A549 (cell line): ENCODE results near the gene KNCN. TPM values are rescaled to one million over a fixed set of nuclear protein-coding genes. Genes with fewer than 3 reads are reported as not detected.

Experiments used
- ATAC-seq, 2 experiments: fragments of 200-7000 bp in 1 of 2; fragments of >200 bp in 1 of 2; cut with Nextera tagmentation in 1 of 2; cut with Tn5 transposase in 1 of 2; 3 replicates each; pipeline versions ENCODE4 v1.8.0 to v1.9.1; 2018 to 2020; ENCODE audit warnings: mild to moderate bottlenecking in 1 of 2, moderate library complexity in 1 of 2
- CTCF ChIA-PET: fragments of 300-600 bp; sonication (Branson Sonifier 250); formaldehyde crosslinking; extraction: SDS; loops from one replicate; lab custom pipeline; 2021; ENCODE audit warnings: antibody characterized with exemption, inconsistent platforms; lab: Yijun Ruan, JAX
- POLR2A ChIA-PET: fragments of 350-600 bp; formaldehyde crosslinking; extraction: SDS; loops from one replicate; lab custom pipeline; 2021; ENCODE audit warnings: antibody characterized with exemption, inconsistent platforms; lab: Yijun Ruan, JAX
- DNase-seq, 2 experiments: peaks; one replicate each; pipeline versions ENCODE4 v3.0.0 to v3.0.0-alpha.2; 2011 to 2016; ENCODE audit warnings: low read depth in 1 of 2, low spot score in 1 of 2
- FAIRE-seq: peaks from 2 replicates; lab custom pipeline; 2011; peaks lifted over from hg19 to GRCh38; lab: Jason Lieb, UNC
- H3K27ac ChIP-seq, 2 experiments: fragments of >200 bp; sonication (Bioruptor Twin); formaldehyde crosslinking; 3 replicates each; pipeline ENCODE4 v1.5.1; 2016 to 2017
- H3K4me1 ChIP-seq: fragments of >200 bp; sonication (Bioruptor Twin); formaldehyde crosslinking; 3 replicates; pipeline ENCODE4 v1.6.1; 2016
- H3K4me2 ChIP-seq: fragments of >200 bp; sonication (Bioruptor Twin); formaldehyde crosslinking; 3 replicates; pipeline ENCODE4 v1.6.1; 2016
- H3K4me3 ChIP-seq: fragments of >200 bp; sonication (Bioruptor Twin); formaldehyde crosslinking; 3 replicates; pipeline ENCODE4 v1.5.1; 2016
- H3K9me3 ChIP-seq: fragments of >200 bp; sonication (Bioruptor Twin); formaldehyde crosslinking; 3 replicates; pipeline ENCODE4 v1.6.1; 2016
- ATOH8 ChIP-seq: fragments of 250-450 bp; sonication (Bioruptor Pico); IDR thresholded peaks from 2 replicates; pipeline ENCODE4 v1.5.0; 2020; ENCODE audit warnings: low read depth, mild to moderate bottlenecking, moderate library complexity
- BCL3 ChIP-seq: fragments of >200 bp; sonication (Bioruptor Twin); formaldehyde crosslinking; IDR thresholded peaks from 3 replicates; pipeline ENCODE4 v1.6.1; 2016
- CHD4 ChIP-seq: fragments of 200-600 bp; sonication (generic); IDR thresholded peaks from 2 replicates; pipeline ENCODE4 v1.6.1; 2016; ENCODE audit warnings: antibody characterized with exemption, mild to moderate bottlenecking, borderline replicate concordance
- E2F6 ChIP-seq: IDR thresholded peaks from 2 replicates; pipeline ENCODE4 v1.6.1; 2012; ENCODE audit warnings: low read depth, borderline replicate concordance
- ELK1 ChIP-seq: fragments of 150-350 bp; IDR thresholded peaks from 2 replicates; pipeline ENCODE4 v1.6.1; 2014; ENCODE audit warnings: low read depth, mild to moderate bottlenecking, low read length
- FOSL2 ChIP-seq, 2 experiments: fragments of 450-650 bp in 1 of 2; fragments of >200 bp in 1 of 2; sonication (Bioruptor Twin) in 1 of 2; formaldehyde crosslinking; IDR thresholded peaks; 2 replicates each; pipeline versions ENCODE4 v1.5.0 to v1.6.1; 2016 to 2020; ENCODE audit warnings: mild to moderate bottlenecking in 1 of 2, moderate library complexity in 1 of 2
- GATA3 ChIP-seq: IDR thresholded peaks from 2 replicates; pipeline ENCODE4 v1.6.1; 2012; ENCODE audit warnings: borderline replicate concordance
- HES2 ChIP-seq: fragments of >200 bp; sonication (Bioruptor Twin); formaldehyde crosslinking; IDR thresholded peaks from 2 replicates; pipeline ENCODE4 v1.6.1; 2016
- HMGXB4 ChIP-seq: fragments of 250-450 bp; sonication (Bioruptor Pico); IDR thresholded peaks from 2 replicates; pipeline ENCODE4 v1.5.0; 2021; ENCODE audit warnings: mild to moderate bottlenecking, moderate library complexity, borderline replicate concordance
- KDM1A ChIP-seq: fragments of 200-600 bp; sonication (generic); IDR thresholded peaks from 2 replicates; pipeline ENCODE4 v1.6.1; 2016; ENCODE audit warnings: low read depth, mild to moderate bottlenecking
- NFE2L2 ChIP-seq: fragments of 150-350 bp; conservative IDR thresholded peaks from 2 replicates; pipeline ENCODE4 v1.6.1; 2014; ENCODE audit warnings: low read length
- NR3C1 ChIP-seq: fragments of >200 bp; sonication (Bioruptor Twin); formaldehyde crosslinking; IDR thresholded peaks from 3 replicates; pipeline ENCODE4 v1.6.1; 2017
- PBX3 ChIP-seq: IDR thresholded peaks from 2 replicates; pipeline ENCODE4 v1.6.1; 2012
- POLR2AphosphoS2 ChIP-seq: conservative IDR thresholded peaks from 2 replicates; pipeline ENCODE4 v1.6.1; 2012; ENCODE audit warnings: low read length, improper control_type of control experiment, inconsistent platforms
- RAD21 ChIP-seq, 2 experiments: fragments of >200 bp in 1 of 2; sonication (Bioruptor Twin) in 1 of 2; formaldehyde crosslinking in 1 of 2; IDR thresholded peaks in 1 of 2; conservative IDR thresholded peaks in 1 of 2; 2 replicates in 1 of 2; 3 replicates in 1 of 2; pipeline ENCODE4 v1.6.1; 2012 to 2018; ENCODE audit warnings: inconsistent platforms in 1 of 2
- REST ChIP-seq: fragments of 200-600 bp; sonication (generic); IDR thresholded peaks from 2 replicates; pipeline ENCODE4 v1.6.1; 2016; ENCODE audit warnings: antibody characterized with exemption, mild to moderate bottlenecking, moderate library complexity
- RFX5 ChIP-seq: fragments of 450-650 bp; IDR thresholded peaks from 2 replicates; pipeline ENCODE4 v1.7.1; 2014; ENCODE audit warnings: antibody characterized with exemption, mild to moderate bottlenecking, moderate library complexity
- RNF2 ChIP-seq: fragments of 200-600 bp; sonication (generic); IDR thresholded peaks from 2 replicates; pipeline ENCODE4 v1.6.1; 2016; ENCODE audit warnings: low read depth, mild to moderate bottlenecking, antibody characterized with exemption, moderate library complexity, borderline replicate concordance
- TFCP2L1 ChIP-seq: fragments of 250-450 bp; sonication (Bioruptor Pico); IDR thresholded peaks from 2 replicates; pipeline ENCODE4 v1.5.0; 2021; ENCODE audit warnings: mild to moderate bottlenecking
- ZNF302 ChIP-seq: fragments of 250-450 bp; sonication (Bioruptor Pico); IDR thresholded peaks from 2 replicates; pipeline ENCODE4 v1.9.0; 2021; ENCODE audit warnings: inconsistent platforms, mild to moderate bottlenecking, moderate library complexity
- WGBS: methylation state at CpG from one replicate; pipeline ENCODE4 v1.1.6; 2017; ENCODE audit errors: missing lambda C conversion rate; 5-methylcytosine and 5-hydroxymethylcytosine counted together
- polyA plus RNA-seq, 4 experiments: library from polyadenylated mRNA; depleted of rRNA in 3 of 4; stranded (reverse); fragments of >200 nt; fragmentation: RNase III in 1 of 4; extraction: RNeasy Plus Mini Kit Qiagen cat#74134 plus additional on column Dnase treatment in 1 of 4; gene quantifications; 2 replicates in 3 of 4; 3 replicates in 1 of 4; pipeline ENCODE4 v1.2.3, GENCODE V29; 2011 to 2017

The KNCN gene
- polyA plus RNA-seq, 2 of the 4 experiments (the other 2 are of a cell fraction): not detected

GRCh38 chr1:46569116-46569515, 17.7 kb upstream of the KNCN start:
- TF ChIP-seq POLR2AphosphoS2 (no peak), GATA3 (no peak), NR3C1 (no peak), HMGXB4 (CRISPR knock-in tag) (no peak), REST (no peak), TFCP2L1 (CRISPR knock-in tag) (no peak), ZNF302 (no peak), RAD21 (conservative IDR thresholded peaks at IDR 0.05 in 1 of 2, IDR thresholded peaks at IDR 0.05 in 1 of 2) (no peak), HES2 (no peak), CHD4 (no peak), FOSL2 (IDR thresholded peaks at IDR 0.05) (no peak), FOSL2 (CRISPR knock-in tag; IDR thresholded peaks at IDR 0.05) (no peak), BCL3 (no peak), ATOH8 (CRISPR knock-in tag) (no peak), NFE2L2 (no peak), E2F6 (no peak), KDM1A (no peak), PBX3 (no peak), RFX5 (no peak), ELK1 (no peak), RNF2 (no peak)
- H3K4me3 ChIP-seq: no peak overlapping the region
- ATAC-seq: no peak
- 80% methylated on average over 4 of the region's 4 CpGs for WGBS
- no peaks in the 10 kb centered on the region for H3K9me3 ChIP-seq
- ChIA-PET CTCF (no interaction called here), POLR2A (no interaction called here)
- no peak for DNase-seq
- no peak overlapping the region for H3K27ac ChIP-seq
- no peaks in the 10 kb centered on the region for H3K4me1 ChIP-seq
- no peak for FAIRE-seq
- no peak overlapping the region for H3K4me2 ChIP-seq
